Activated CD8-positive, alpha-beta memory T cell treated with anti-CD3 and anti-CD28 coated beads for 4 hours (primary cell): ENCODE results near the gene ASCL5.
A peak's percentile ranks its signal among the peaks of the same experiment; 100 is the strongest.

ENCODE experiments used
- DNase-seq, 2 donors: peaks; one replicate each; pipeline ENCODE4 v3.0.0-alpha.2; 2020; ENCODE audit warnings: low read depth in 2 of 2

The ASCL5 gene

GRCh38 chr1:201085902-201086735, 40.9 kb downstream of the ASCL5 start:
- DNase-seq: peak in 1 of 2 donors; percentile 4

- DNase-seq: no peak
Observed at GRCh38 chr1:201084295-201084694, 42.7 kb downstream of the ASCL5 start.

GRCh38 chr1:201083741-201084140, 43.2 kb downstream of the ASCL5 start:
- no peak for DNase-seq

- no peak for DNase-seq
Observed at GRCh38 chr1:201080135-201080534, 46.8 kb downstream of the ASCL5 start.

- DNase-seq: no peak
Observed at GRCh38 chr1:201077736-201078135, 49.2 kb downstream of the ASCL5 start.

GRCh38 chr1:201077116-201077515, 49.9 kb downstream of the ASCL5 start:
- no peak for DNase-seq

- DNase-seq: no peak
Observed at GRCh38 chr1:201076092-201076491, 50.9 kb downstream of the ASCL5 start.

- DNase-seq: no peak
Observed at GRCh38 chr1:201074018-201074417, 53.0 kb downstream of the ASCL5 start.

GRCh38 chr1:201072922-201073321, 54.1 kb downstream of the ASCL5 start:
- no peak for DNase-seq

GRCh38 chr1:201072149-201072548, 54.8 kb downstream of the ASCL5 start:
- DNase-seq: no peak

GRCh38 chr1:201069636-201070035, 57.3 kb downstream of the ASCL5 start:
- DNase-seq: no peak

- DNase-seq: no peak
Observed at GRCh38 chr1:201068976-201069375, 58.0 kb downstream of the ASCL5 start.

GRCh38 chr1:201066986-201067385, 60.0 kb downstream of the ASCL5 start:
- DNase-seq: no peak

- DNase-seq: no peak
Observed at GRCh38 chr1:201065686-201066085, 61.3 kb downstream of the ASCL5 start.

GRCh38 chr1:201064806-201065205, 62.2 kb downstream of the ASCL5 start:
- DNase-seq: no peak
